ENCODE results near the gene G6PC3. TPM values are rescaled to one million over a fixed set of nuclear protein-coding genes. Genes with fewer than 3 reads are reported as not detected.

Gene G6PC3
- total RNA-seq, 1 donor, result 38.9 TPM

DNA sequence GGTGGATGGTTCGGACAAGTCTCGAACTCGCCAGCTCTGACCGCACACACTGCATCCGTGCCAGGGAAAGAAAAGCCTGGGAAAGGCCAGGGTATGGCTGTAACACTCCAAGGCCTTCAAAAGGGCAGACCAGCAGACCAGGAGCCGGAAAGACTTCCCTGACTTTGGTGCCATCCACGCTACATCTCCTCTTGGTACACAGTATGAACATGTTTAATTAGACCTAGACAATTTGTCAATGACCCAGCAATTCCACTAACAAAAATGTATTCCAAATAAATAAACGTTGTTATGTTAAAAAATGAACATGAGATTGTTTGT, 53.5 kb downstream of the G6PC3 start:
- DNase-seq (ENCODE audit: low read depth), result no peak
- TF ChIP-seq, protein P1, sequence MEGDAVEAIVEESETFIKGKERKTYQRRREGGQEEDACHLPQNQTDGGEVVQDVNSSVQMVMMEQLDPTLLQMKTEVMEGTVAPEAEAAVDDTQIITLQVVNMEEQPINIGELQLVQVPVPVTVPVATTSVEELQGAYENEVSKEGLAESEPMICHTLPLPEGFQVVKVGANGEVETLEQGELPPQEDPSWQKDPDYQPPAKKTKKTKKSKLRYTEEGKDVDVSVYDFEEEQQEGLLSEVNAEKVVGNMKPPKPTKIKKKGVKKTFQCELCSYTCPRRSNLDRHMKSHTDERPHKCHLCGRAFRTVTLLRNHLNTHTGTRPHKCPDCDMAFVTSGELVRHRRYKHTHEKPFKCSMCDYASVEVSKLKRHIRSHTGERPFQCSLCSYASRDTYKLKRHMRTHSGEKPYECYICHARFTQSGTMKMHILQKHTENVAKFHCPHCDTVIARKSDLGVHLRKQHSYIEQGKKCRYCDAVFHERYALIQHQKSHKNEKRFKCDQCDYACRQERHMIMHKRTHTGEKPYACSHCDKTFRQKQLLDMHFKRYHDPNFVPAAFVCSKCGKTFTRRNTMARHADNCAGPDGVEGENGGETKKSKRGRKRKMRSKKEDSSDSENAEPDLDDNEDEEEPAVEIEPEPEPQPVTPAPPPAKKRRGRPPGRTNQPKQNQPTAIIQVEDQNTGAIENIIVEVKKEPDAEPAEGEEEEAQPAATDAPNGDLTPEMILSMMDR (IDR thresholded peaks at IDR 0.05; ENCODE audit: insufficient read depth, low read length), result no peak

More for the DNA sequence above, 53.5 kb downstream of the G6PC3 start:
- peak overlapping the region; percentile 67 for H3K4me3 ChIP-seq (ENCODE audit: low read depth, low read length)

Small RNAs within 50 kb of the gene (small RNA-seq; reads per million reads assigned to genes)
- gene RF00012, result not detected

Other genes with a start within 250 kb of the G6PC3 start
- 5.7 and 9.6 TPM in 2 replicates for gene MPP3, start 237.6 kb upstream of the G6PC3 start, total RNA-seq (ENCODE audit: low replicate concordance)
- not detected in 2 replicates for gene CD300LG, start 223.6 kb upstream of the G6PC3 start, total RNA-seq (ENCODE audit: low replicate concordance)
- gene MPP2, start 163.2 kb upstream of the G6PC3 start, total RNA-seq (ENCODE audit: low replicate concordance), result 3.2 and 3.3 TPM in 2 replicates
- not detected in 2 replicates for gene PPY, start 128.3 kb upstream of the G6PC3 start, total RNA-seq (ENCODE audit: low replicate concordance)
- gene PYY, start 116.8 kb upstream of the G6PC3 start, total RNA-seq (ENCODE audit: low replicate concordance), result not detected in 2 replicates
- 0.16 and 2.5 TPM in 2 replicates for gene NAGS, start 66.1 kb upstream of the G6PC3 start, total RNA-seq (ENCODE audit: low replicate concordance)
- gene TMEM101, start 55.8 kb upstream of the G6PC3 start, total RNA-seq (ENCODE audit: low replicate concordance), result 28.5 and 41.9 TPM in 2 replicates
- gene LSM12, start 4.1 kb upstream of the G6PC3 start, total RNA-seq (ENCODE audit: low replicate concordance), result 13.2 and 77.5 TPM in 2 replicates
- 29.4 and 53.1 TPM in 2 replicates for gene HDAC5, start 52.9 kb downstream of the G6PC3 start, total RNA-seq (ENCODE audit: low replicate concordance)
- gene HROB, start 71.2 kb downstream of the G6PC3 start, total RNA-seq (ENCODE audit: low replicate concordance), result 0.25 and 6.1 TPM in 2 replicates
- 0.27 TPM in 1 of 2 replicates, not detected in the other for gene ASB16, start 100.0 kb downstream of the G6PC3 start, total RNA-seq (ENCODE audit: low replicate concordance)
- 23.0 and 29.4 TPM in 2 replicates for gene TMUB2, start 116.2 kb downstream of the G6PC3 start, total RNA-seq (ENCODE audit: low replicate concordance)
- 36.6 and 108 TPM in 2 replicates for gene ATXN7L3, start 129.1 kb downstream of the G6PC3 start, total RNA-seq (ENCODE audit: low replicate concordance)
- 64.2 and 195 TPM in 2 replicates for gene UBTF, start 148.9 kb downstream of the G6PC3 start, total RNA-seq (ENCODE audit: low replicate concordance)
- not detected in 2 replicates for gene SLC4A1, start 197.4 kb downstream of the G6PC3 start, total RNA-seq (ENCODE audit: low replicate concordance)
- gene RUNDC3A, start 237.9 kb downstream of the G6PC3 start, total RNA-seq (ENCODE audit: low replicate concordance), result not detected in 2 replicates

All from fibroblast of the aortic adventitia (primary cell).